ENCODE results near the gene HYKK. TPM values are rescaled to one million over a fixed set of nuclear protein-coding genes. Genes with fewer than 3 reads are reported as not detected.

The HYKK gene
- total and polyA plus RNA-seq, 10 of the 15 experiments (the other 5 are each of a cell fraction or from before 2014, with no cell fraction given) = 0.15 to 0.98 (median 0.49) TPM

- TF ChIP-seq CUX1 (IDR thresholded peaks at IDR 0.05; ENCODE audit: insufficient replicate concordance, low read depth, low read length) (no peak), CBX5 (IDR thresholded peaks at IDR 0.05; ENCODE audit: low read depth) (no peak), MTA2 (IDR thresholded peaks at IDR 0.05; ENCODE audit: low read depth) (no peak), CBFB (IDR thresholded peaks at IDR 0.05; ENCODE audit: low read depth) (no peak)
These were observed 38.3 kb upstream of the HYKK start (continued) for GRCh38 chr15:78469031-78469430.

DNA sequence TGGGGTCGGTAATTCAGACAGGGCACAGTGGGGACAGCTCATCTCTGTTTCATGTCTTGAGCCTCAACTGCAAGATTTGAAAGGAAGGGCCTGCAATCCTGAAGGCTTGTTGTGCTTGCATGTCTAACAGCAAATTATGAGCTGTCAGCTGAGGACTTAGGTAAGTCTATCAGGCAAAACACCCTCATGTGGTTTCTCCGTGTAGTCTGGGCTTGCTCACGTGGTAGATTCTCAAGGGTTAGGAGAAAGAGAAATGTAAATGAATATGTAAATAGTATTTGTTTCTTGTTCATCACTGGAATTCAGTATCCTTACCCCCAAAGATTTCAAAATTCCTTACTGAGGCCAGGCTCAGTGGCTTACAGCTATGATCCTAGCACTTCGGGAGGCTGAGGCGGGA is 30.1 kb upstream of the HYKK start:
- no peak overlapping the region for H3K9ac ChIP-seq (ENCODE audit: control insufficient read depth, insufficient read depth, low read length)
- TF ChIP-seq POLR2A (IDR thresholded peaks at IDR 0.05; ENCODE audit: low read depth, low read length) = peak; percentile 19; the same call in 1 of the 2 replicates
- no peak for TF ChIP-seq E2F8 (IDR thresholded peaks at IDR 0.05; ENCODE audit: low read depth, partially characterized antibody)
- H3K4me3 ChIP-seq = no peak overlapping the region
- H3K79me2 ChIP-seq (ENCODE audit: control insufficient read depth, insufficient read depth, low read length) = no peaks in the 10 kb centered on the region
- ChIA-PET SMC1A (ENCODE audit: uncharacterized antibody, unreplicated experiment) (interaction anchor here (1.5 kb wide), 1 partner anchor 17 kb away, joined by 3 read pairs; no protein-coding TSS in a partner anchor), RAD21 (ENCODE audit: unreplicated experiment) (no interaction called here), CTCF (no interaction called here), POLR2A (no interaction called here)
- no peaks in the 10 kb centered on the region for H4K20me1 ChIP-seq (ENCODE audit: control insufficient read depth, insufficient read depth)
- WGBS (ENCODE audit: insufficient coverage, insufficient replicate concordance, low lambda C conversion rate, missing lambda C conversion rate) = 71% methylated on average over 5 of the region's 5 CpGs
- no peak overlapping the region for H3K27ac ChIP-seq (ENCODE audit: control insufficient read depth, insufficient read depth)
- H3K36me3 ChIP-seq (ENCODE audit: control insufficient read depth in 2 of 2, insufficient read depth in 2 of 2, low read length in 1 of 2) = peaks cover 5 to 34% of the 10 kb centered on the region in 2 experiments
- DNase-seq (ENCODE audit: low read depth, low spot score) = no peak
- H3K4me1 ChIP-seq (ENCODE audit: control insufficient read depth, insufficient read depth, low read length) = no peaks in the 10 kb centered on the region
- in situ Hi-C loops (cut with MboI) = no loop called here
- FAIRE-seq = no peak
- no TSS peak for BruUV-seq (replicated peaks)
- no peak for ATAC-seq
- no peak overlapping the region for H3K4me2 ChIP-seq (ENCODE audit: control insufficient read depth, insufficient read depth)
- intact Hi-C loops (cut with micrococcal nuclease; ENCODE audit: unreplicated experiment) = no loop called here
- H2AFZ ChIP-seq (ENCODE audit: control insufficient read depth, low read depth, low read length) = no peak overlapping the region
- H3K9me3 ChIP-seq (replicated peaks; ENCODE audit: control insufficient read depth, insufficient read depth, low read length) = no peaks in the 10 kb centered on the region
- no peaks in the 10 kb centered on the region for H3K27me3 ChIP-seq (replicated peaks in 1 of 2; ENCODE audit: control insufficient read depth in 2 of 2, insufficient read depth in 2 of 2, low read length in 1 of 2)

Measured in GM12878 (cell line).